IgD-negative memory B cell (primary cell): ENCODE results near the gene SNAPC3. TPM values are rescaled to one million over a fixed set of nuclear protein-coding genes. Genes with fewer than 3 reads are reported as not detected.

ENCODE experiments used
- H3K27ac Mint-ChIP-seq, 3 donors: one replicate each; pipeline ENCODE4 v1.8.0; 2020 to 2022; ENCODE audit warnings: mild to moderate bottlenecking in 3 of 3, mixed read lengths in 3 of 3, moderate library complexity in 1 of 3
- H3K27me3 Mint-ChIP-seq: one replicate; pipeline ENCODE4 v1.8.0; 2021; ENCODE audit warnings: mixed read lengths
- H3K36me3 Mint-ChIP-seq: one replicate; pipeline ENCODE4 v1.8.0; 2020; ENCODE audit warnings: mild to moderate bottlenecking, mixed read lengths
- H3K4me1 Mint-ChIP-seq, 3 donors: one replicate each; pipeline ENCODE4 v1.8.0; 2020 to 2022; ENCODE audit warnings: mixed read lengths in 3 of 3, mild to moderate bottlenecking in 1 of 3
- H3K4me3 Mint-ChIP-seq, 4 donors: one replicate each; pipeline ENCODE4 v1.8.0; 2020 to 2022; ENCODE audit warnings: mild to moderate bottlenecking in 4 of 4, mixed read lengths in 4 of 4, moderate library complexity in 3 of 4
- H3K9me3 Mint-ChIP-seq, 3 donors: one replicate each; pipeline ENCODE4 v1.8.0; 2020 to 2021; ENCODE audit warnings: mixed read lengths in 3 of 3, mild to moderate bottlenecking in 1 of 3
- polyA plus RNA-seq: library from polyadenylated mRNA; unstranded; fragments of 300-500 nt; fragmentation: Illumina TruSeq; gene quantifications from one replicate; pipeline ENCODE4 v1.2.3, GENCODE V29; 2021

SNAPC3 gene
- polyA plus RNA-seq, 1 donor from 2014 or later = 18.6 TPM

DNA sequence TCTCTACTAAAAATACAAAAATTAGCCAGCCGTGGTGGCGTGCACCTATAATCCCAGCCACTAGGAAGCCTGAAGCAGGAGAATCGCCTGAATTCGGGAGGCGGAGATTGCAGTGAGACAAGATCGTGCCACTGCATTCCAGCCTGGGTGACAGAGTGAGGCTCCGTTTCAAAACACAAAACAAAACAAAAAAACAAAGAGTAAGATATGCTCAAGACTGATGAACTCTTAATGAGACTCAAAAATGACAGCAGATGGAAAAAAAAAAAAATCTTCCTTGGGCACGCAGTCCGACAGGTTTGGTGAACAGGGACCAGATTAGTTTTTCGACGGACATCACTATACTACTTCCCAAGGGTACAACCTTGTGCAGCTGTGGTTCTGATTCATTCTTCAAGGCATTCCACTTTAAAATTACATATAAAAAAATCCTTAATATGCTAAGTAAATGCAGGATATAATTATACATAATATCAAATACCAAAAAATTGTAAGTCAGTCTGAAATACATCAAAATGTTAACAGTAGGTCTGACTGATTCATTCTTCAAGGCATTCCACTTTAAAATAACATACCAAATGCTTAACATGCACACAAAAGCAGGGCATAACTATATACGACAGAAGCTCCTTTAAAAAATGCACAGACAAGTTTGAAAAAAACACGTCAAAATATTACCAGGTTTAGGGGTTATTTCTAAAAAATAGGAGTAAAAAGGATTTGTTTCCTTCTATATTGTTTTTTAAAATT lies 75.7 kb downstream of the SNAPC3 start:
- Mint-ChIP-seq H3K27ac (no peak overlapping the region), H3K27me3 (no peaks in the 10 kb centered on the region), H3K4me1 (peaks cover 15 to 33% (median 27%) of the 10 kb centered on the region in 3 donors), H3K36me3 (peaks cover 5% of the 10 kb centered on the region), H3K9me3 (peaks cover 0 to under 1% (median 0%) of the 10 kb centered on the region in 3 donors), H3K4me3 (no peak overlapping the region)

GRCh38 chr9:15499139-15499538 lies 76.5 kb downstream of the SNAPC3 start:
- Mint-ChIP-seq H3K36me3 (peaks cover 2% of the 10 kb centered on the region), H3K9me3 (no peaks in the 10 kb centered on the region), H3K4me1 (peaks cover 12 to 37% (median 26%) of the 10 kb centered on the region in 3 donors), H3K27ac (peak overlapping the region in 1 of 3 donors; percentile 12), H3K4me3 (no peak overlapping the region), H3K27me3 (no peaks in the 10 kb centered on the region)

GRCh38 chr9:15501179-15501578 lies 78.5 kb downstream of the SNAPC3 start:
- Mint-ChIP-seq H3K36me3 (no peaks in the 10 kb centered on the region), H3K4me1 (peaks cover 12 to 32% (median 26%) of the 10 kb centered on the region in 3 donors), H3K27ac (peak overlapping the region in 1 of 3 donors; percentile 54), H3K4me3 (no peak overlapping the region), H3K27me3 (no peaks in the 10 kb centered on the region), H3K9me3 (no peaks in the 10 kb centered on the region)

GRCh38 chr9:15501803-15502202 lies 79.1 kb downstream of the SNAPC3 start:
- H3K27ac Mint-ChIP-seq = peak overlapping the region in 1 of 3 donors; percentile 7
- no peaks in the 10 kb centered on the region for H3K36me3 Mint-ChIP-seq
- H3K4me3 Mint-ChIP-seq = no peak overlapping the region
- H3K9me3 Mint-ChIP-seq = no peaks in the 10 kb centered on the region
- no peaks in the 10 kb centered on the region for H3K27me3 Mint-ChIP-seq
- H3K4me1 Mint-ChIP-seq = peaks cover 6 to 36% (median 31%) of the 10 kb centered on the region in 3 donors

GRCh38 chr9:15505921-15506320 lies 83.2 kb downstream of the SNAPC3 start:
- peaks cover 14 to 50% (median 48%) of the 10 kb centered on the region in 3 donors for H3K4me1 Mint-ChIP-seq
- peak overlapping the region in 2 of 4 donors; percentile 54 to 60 for H3K4me3 Mint-ChIP-seq
- no peaks in the 10 kb centered on the region for H3K9me3 Mint-ChIP-seq
- H3K27me3 Mint-ChIP-seq = no peaks in the 10 kb centered on the region
- no peaks in the 10 kb centered on the region for H3K36me3 Mint-ChIP-seq
- H3K27ac Mint-ChIP-seq = peak overlapping the region in 2 of 3 donors; percentile 64 to 75

DNA sequence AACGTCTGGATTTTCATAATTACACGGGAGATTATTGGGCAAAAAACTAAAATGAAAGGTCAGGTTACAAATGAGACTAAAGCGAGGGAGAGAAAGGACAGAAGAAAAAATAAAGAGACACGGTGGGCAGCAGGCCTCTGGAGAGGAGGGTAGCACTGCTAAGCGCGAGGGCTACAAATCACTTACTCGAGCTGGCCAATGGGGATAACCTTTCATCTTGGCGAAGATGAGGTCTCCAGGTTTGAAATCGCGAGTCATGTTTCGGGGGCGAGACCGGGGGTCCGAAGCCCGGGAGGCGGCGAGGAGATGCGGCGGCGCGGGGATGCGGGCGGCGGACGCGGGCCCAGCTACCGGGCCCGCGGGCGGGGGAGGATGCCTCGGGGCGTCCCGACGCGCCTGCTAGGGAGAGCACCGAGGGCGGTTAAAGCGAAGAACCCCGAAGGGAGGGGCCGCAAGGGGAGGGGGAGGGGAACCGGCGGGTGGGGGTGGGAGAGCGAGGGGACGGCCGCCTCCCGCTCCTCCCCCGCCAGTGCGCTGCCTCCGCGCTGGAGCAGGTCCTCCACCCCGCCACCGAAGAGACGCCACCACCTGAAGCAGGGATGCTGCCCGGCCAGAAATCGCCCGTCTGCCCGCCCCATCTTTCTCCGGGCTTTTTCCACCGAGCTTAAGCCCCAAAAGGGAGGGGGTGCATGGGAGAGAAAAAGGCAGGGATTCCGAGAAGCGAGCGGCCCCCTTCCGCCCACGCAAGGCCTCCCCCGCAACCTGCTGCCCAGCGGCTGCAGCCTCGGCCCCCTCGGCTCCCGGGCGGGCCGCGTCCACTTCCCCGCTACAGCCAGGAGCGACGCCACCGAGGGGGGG lies 87.5 kb downstream of the SNAPC3 start:
- Mint-ChIP-seq H3K4me1 (peaks cover 32 to 58% (median 46%) of the 10 kb centered on the region in 3 donors), H3K4me3 (peak overlapping the region; percentile 93 to 99 (median 96)), H3K36me3 (no peaks in the 10 kb centered on the region)

GRCh38 chr9:15510789-15511575 lies 88.3 kb downstream of the SNAPC3 start, which contains the start of gene PSIP1:
TSS of gene PSIP1 (minus strand) at chr9:15510970. CDS start at chr9:15510188, 782 bp downstream.
- Mint-ChIP-seq H3K27ac (peak within 1 kb of the TSS; percentile 97 to 100 (median 99)), H3K9me3 (no peaks in the 10 kb centered on the region), H3K4me1 (peaks cover 29 to 54% (median 47%) of the 10 kb centered on the region in 3 donors), H3K27me3 (no peaks in the 10 kb centered on the region), H3K36me3 (no peaks in the 10 kb centered on the region), H3K4me3 (peak within 1 kb of the TSS; percentile 93 to 99 (median 98))

More for the DNA sequence above, 87.5 kb downstream of the SNAPC3 start:
- peak overlapping the region; percentile 96 to 99 (median 97) for H3K27ac Mint-ChIP-seq
- no peaks in the 10 kb centered on the region for H3K27me3 Mint-ChIP-seq
- H3K9me3 Mint-ChIP-seq = no peaks in the 10 kb centered on the region

Other genes with a start within 250 kb of the SNAPC3 start
- 0.36 TPM for gene TTC39B, start 115.7 kb upstream of the SNAPC3 start, polyA plus RNA-seq
- gene PSIP1, start 88.1 kb downstream of the SNAPC3 start, polyA plus RNA-seq = 112 TPM
- gene CCDC171, start 130.2 kb downstream of the SNAPC3 start, polyA plus RNA-seq = 0.18 TPM